Epithelial cell of alveolus of lung (primary cell): Measurements from ENCODE around the gene TUFT1. TPM values are rescaled to one million over a fixed set of nuclear protein-coding genes. Genes with fewer than 3 reads are reported as not detected.

Experiments used
- total RNA-seq: library from RNA; depleted of rRNA; stranded (reverse); fragments of >200 nt; gene quantifications from 2 replicates; pipeline ENCODE4 v1.2.1, GENCODE V29; 2015

TUFT1 gene, protein sequence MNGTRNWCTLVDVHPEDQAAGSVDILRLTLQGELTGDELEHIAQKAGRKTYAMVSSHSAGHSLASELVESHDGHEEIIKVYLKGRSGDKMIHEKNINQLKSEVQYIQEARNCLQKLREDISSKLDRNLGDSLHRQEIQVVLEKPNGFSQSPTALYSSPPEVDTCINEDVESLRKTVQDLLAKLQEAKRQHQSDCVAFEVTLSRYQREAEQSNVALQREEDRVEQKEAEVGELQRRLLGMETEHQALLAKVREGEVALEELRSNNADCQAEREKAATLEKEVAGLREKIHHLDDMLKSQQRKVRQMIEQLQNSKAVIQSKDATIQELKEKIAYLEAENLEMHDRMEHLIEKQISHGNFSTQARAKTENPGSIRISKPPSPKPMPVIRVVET
- total RNA-seq = 2.3 and 6.2 TPM in 2 replicates

DNA sequence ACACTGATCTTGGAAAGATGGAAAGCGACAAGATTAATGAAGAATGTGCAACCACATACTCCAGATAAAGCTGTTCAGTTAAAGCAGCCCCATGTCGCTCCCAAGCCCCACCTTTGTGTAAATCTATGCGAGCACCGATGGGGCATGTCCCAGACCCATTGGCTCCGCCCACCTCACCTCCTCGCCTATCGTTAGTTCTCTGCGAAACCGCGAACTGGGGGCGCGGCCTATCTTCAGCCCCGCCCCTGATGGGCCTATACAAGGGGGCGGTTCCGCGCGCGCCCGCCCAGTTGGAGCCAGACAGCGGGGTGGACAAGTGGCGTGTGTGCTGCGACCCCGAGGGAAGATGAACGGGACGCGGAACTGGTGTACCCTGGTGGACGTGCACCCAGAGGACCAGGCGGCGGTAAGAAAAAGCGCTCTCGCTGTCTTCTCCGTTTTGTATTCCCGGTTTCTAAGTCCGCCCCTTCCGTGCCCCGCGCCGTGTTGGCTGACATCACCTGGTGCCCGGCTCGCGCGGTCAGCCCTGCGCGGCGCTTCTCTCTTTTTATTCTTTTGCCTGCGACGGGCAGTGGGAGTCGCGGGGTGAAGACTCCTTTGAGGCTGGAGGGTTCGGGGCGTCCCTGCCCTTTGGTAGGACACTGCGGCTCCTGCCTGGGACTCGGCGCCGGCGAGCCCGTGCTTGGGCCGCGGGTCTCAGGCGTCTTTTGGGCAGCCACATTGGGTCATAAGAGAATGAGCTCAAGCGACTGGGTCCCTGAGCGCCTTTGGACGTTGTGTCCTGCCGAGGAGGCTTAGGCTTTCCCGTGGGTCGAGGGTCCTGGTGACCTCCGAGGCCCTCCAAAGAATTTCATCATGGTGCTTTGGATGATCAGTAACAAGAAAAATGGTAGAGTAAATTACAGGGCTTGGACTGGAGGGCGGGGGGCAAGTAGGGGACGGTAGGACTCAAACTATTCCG, at the start of gene TUFT1:
TUFT1 (plus strand) TSS at position 289 of the 961 bp plus-strand sequence; CDS start at position 347, 58 bp downstream.

DNA sequence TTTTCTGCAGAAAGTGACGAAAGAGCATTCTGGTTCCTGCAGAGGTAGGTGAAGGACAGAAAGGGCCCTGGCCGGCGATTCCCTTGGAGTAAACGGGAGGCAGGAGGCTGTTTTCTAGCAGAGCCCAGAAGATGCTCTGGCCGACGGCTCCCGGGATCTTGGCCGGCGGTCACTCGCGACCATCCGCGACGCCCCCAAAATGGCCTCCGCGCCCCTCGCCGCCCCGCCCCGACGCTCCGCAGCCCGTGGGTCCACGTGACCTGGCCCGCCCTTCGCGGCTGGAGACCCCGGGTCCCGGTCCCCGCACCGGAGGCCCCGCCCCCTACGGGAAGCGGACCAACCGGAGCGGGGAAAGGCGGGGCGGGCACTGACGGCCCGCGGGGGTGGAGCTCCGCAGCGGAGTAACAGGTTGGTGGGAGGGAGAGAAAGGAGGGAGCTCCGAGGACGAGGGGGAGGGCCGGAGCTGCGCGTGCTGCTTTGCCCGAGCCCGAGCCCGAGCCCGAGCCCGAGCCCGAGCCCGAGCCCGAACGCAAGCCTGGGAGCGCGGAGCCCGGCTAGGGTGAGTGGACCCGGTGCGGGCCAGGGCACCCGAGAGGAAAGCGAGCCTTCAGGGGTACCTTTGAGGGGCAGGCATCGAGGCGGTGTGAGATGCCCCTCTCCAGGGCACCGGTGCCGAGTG, 29.0 kb upstream of the TUFT1 start, which contains the start of gene CGN:
CGN (plus strand) TSS at position 431 of the 679 bp plus-strand sequence. CDS start 7,133 bp downstream, outside the sequence.

DNA sequence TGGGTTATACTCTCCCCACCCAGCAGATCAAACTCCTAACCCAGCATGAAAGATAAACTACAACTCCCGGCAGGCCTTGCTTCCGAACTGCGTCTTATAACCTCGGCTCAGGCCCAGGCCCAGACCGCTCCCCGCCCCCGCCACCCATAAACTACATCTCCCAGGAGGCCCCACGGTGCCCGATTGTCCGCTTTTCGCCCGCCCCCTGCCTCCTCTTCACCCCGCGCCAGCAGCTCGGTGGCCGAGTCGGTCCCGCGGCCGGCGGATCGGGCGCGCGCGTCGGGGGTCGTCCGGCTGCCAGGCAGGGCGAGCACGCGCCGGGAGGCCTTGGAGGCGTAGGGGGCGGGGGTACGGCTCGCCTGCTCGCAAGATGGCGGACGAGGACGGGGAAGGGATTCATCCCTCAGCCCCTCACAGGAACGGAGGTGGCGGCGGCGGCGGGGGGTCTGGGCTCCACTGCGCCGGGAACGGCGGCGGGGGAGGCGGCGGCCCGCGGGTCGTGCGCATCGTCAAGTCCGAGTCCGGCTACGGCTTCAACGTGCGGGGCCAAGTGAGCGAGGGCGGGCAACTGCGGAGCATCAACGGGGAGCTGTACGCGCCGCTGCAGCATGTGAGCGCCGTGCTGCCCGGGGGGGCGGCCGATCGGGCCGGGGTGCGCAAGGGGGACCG, 71.9 kb downstream of the TUFT1 start, which contains the start of gene SNX27:
SNX27 (plus strand) TSS at position 219 of the 669 bp plus-strand sequence; CDS start at position 371, 152 bp downstream.

Other genes starting within 250 kb of the TUFT1 start
- gene PI4KB, start 212.9 kb upstream of the TUFT1 start, total RNA-seq = 48.6 and 60.4 TPM in 2 replicates
- gene RFX5, start 193.1 kb upstream of the TUFT1 start, total RNA-seq = 22.2 and 25.4 TPM in 2 replicates
- gene SELENBP1, start 167.6 kb upstream of the TUFT1 start, total RNA-seq = 27.0 and 118 TPM in 2 replicates
- 331 and 344 TPM in 2 replicates for gene PSMB4, start 140.7 kb upstream of the TUFT1 start, total RNA-seq
- 16.3 and 29.4 TPM in 2 replicates for gene POGZ, start 80.8 kb upstream of the TUFT1 start, total RNA-seq
- gene CGN, start 28.9 kb upstream of the TUFT1 start, total RNA-seq = 0.52 TPM in 1 of 2 replicates, not detected in the other
- gene SNX27, start 71.7 kb downstream of the TUFT1 start, total RNA-seq = 13.8 and 20.5 TPM in 2 replicates
- not detected in 2 replicates for gene CELF3, start 176.5 kb downstream of the TUFT1 start, total RNA-seq
- gene RIIAD1, start 181.2 kb downstream of the TUFT1 start, total RNA-seq = not detected in 2 replicates
- gene MRPL9, start 223.2 kb downstream of the TUFT1 start, total RNA-seq = 72.8 and 92.9 TPM in 2 replicates